ENCODE measurements around the gene UNC13B.
"Not testable (repeated sequence)": the region's sequence is repeated elsewhere in the genome, so short reads cannot be mapped to it uniquely, and the experiment has no call there.

The UNC13B gene

DNA sequence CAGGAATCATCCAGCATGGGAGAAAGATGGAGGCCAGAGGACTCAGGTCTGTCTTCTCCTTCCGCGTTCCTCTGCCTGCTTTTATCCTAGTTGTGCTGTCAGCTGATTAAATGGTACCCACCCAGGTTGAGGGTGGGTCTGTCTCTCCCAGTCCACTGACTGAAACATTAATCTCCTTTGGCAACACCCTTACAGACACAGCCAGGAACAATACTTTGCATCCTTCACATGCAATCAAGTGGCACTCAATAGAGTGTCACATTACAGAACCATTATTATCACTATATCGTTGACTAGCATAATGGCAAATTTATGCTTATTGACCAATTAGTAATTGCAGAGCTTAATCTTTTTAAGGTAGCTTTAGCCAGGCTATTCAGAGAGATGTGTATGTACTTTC lies 64.8 kb downstream of the UNC13B start:
- no peak for DNase-seq (ENCODE audit: low read depth, low spot score)

GRCh38 chr9:35227284-35227683 lies 65.5 kb downstream of the UNC13B start:
- no peak for DNase-seq (ENCODE audit: low read depth, low spot score)

DNA sequence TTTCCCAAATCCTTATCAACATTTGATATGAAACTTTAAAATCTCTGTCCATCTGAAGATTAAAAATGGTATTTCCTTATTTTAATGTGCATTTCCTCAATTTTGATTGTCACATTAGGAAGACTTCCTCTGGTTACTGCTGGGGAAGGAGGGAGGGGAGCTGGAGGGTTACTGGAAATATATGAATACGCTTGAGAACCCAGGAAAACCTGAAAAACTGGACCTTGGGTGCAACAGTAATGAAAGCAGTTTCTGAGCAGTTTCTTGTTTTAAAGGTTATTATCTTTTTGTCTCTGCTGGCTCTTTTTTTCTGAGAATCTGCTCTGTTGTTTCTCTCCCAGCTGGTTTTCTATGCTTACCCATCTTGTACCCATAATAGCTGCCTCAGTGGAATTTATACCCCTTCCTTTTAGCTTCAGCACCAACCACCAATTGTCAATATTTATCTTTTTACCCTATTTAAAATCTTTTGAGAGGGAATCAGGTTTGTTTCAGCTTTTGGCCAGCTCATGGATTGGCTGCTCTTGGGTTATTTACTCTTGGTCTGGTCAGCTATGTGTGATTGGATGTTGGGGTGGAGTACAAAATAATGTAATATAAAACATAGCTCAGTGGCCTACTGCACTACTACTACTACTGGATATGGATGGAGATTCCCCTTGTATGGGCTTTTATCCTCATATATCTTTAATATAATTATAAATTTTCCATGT lies 67.4 kb downstream of the UNC13B start:
- DNase-seq (ENCODE audit: low read depth, low spot score), result no peak

- DNase-seq (ENCODE audit: low read depth, low spot score), result no peak
Observed at GRCh38 chr9:35229779-35230143, 68.0 kb downstream of the UNC13B start.

GRCh38 chr9:35232867-35233544 lies 71.2 kb downstream of the UNC13B start:
- DNase-seq (ENCODE audit: low read depth, low spot score), result no peak

DNA sequence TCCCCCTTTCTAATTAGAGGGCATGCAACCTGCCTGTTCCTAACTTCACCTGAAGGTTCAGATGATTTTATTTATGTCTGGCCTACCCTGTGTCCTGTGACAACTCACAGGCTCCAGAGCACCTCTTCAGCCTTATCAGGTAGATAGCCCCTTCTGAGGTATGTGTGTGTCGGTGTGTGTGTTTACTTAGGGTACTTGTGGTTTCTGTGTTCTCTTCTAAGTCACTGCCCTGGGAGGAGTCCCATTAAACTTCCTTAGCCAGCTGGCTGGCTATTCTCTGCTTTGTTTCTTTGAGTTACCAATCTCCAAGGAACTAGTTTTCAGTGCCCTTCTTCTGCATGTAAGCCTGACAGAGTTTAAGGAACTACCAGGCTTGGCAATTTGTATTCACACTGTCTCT lies 74.9 kb downstream of the UNC13B start:
- DNase-seq (ENCODE audit: low read depth, low spot score), result no peak

GRCh38 chr9:35237311-35237710 lies 75.5 kb downstream of the UNC13B start:
- no peak for DNase-seq (ENCODE audit: low read depth, low spot score)

DNA sequence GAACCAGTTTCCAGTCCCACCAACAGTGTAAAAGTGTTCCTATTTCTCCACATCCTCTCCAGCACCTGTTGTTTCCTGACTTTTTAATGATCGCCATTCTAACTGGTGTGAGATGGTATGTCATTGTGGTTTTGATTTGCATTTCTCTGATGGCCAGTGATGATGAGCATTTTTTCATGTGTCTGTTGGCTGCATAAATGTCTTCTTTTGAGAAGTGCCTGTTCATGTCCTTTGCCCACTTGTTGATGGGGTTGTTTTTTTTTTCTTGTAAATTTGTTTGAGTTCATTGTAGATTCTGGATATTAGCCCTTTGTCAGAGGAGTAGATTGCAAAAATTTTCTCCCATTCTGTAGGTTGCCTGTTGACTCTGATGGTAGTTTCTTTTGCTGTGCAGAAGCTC lies 84.1 kb downstream of the UNC13B start:
- DNase-seq (ENCODE audit: low read depth, low spot score), result not testable (repeated sequence)

DNA sequence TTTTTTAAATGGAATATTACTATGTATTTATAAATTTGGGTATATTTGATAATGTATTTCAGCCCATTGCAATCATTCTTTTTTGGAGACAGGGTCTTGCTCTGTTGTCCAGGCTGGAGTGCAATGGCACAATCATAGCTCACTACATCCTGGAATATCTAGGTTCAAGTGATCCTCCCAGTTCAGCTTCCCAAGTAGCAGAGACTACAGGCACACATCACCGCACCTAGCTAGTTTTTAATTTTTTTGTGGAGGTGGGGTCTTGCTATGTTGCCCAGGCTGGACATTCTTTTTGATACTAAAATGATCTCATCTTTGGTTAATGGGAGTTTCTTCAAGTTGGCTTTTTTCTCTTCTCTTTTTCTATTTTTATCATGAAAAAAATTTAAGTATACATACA lies 91.3 kb downstream of the UNC13B start:
- DNase-seq (ENCODE audit: low read depth, low spot score), result no peak

DNA sequence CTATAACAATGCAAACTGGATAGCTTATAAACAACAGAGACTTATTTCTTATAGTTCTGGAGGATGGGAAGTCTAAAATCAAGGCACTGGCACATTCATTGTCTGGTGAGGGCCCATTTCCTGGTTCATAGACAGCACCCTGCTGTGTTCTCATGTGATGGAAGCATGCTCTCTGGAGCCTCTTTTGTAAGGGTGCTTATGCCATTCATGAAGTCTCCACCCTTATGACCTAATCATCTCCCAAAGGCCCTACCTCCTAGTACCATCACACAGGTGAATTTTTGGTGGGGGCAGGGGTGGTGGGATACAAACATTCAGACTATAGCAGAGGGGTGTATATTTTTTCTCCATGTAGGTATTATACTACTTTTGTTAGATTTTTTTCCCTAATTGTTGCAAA lies 92.4 kb downstream of the UNC13B start:
- no peak for DNase-seq (ENCODE audit: low read depth, low spot score)

GRCh38 chr9:35254984-35255857 lies 93.4 kb downstream of the UNC13B start:
- no peak for DNase-seq (ENCODE audit: low read depth, low spot score)

DNA sequence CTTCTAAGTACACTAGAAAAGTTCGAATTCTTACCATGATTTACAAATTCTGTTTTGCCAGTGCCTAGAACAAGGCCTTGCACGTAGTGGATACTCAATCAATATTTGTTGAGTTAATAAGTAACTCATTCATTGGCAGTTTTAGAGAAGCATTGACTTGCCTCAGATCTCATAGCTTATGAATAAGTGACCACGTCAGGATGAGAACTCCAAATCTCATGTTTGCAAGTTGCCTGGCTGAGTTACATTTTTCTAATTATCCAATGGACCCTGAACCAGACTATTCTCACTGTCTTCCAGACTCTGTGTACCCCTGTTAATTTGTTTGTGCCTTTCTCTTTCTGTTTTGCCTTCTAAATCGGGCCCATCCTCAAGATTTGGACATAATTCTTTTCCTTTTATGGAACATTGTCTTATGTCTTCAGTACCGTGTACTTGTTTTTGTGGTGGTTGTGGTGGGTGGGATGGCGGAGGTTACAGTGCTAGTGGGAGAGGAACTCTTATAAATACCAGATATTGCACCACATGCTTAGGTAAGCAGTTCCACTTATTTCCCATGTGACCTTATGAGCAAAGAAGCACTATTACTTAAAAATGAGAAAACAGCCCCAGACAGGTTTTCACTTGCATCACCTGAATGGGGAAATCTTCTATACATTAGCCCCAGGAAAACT lies 96.3 kb downstream of the UNC13B start:
- DNase-seq (ENCODE audit: low read depth, low spot score), result no peak

DNA sequence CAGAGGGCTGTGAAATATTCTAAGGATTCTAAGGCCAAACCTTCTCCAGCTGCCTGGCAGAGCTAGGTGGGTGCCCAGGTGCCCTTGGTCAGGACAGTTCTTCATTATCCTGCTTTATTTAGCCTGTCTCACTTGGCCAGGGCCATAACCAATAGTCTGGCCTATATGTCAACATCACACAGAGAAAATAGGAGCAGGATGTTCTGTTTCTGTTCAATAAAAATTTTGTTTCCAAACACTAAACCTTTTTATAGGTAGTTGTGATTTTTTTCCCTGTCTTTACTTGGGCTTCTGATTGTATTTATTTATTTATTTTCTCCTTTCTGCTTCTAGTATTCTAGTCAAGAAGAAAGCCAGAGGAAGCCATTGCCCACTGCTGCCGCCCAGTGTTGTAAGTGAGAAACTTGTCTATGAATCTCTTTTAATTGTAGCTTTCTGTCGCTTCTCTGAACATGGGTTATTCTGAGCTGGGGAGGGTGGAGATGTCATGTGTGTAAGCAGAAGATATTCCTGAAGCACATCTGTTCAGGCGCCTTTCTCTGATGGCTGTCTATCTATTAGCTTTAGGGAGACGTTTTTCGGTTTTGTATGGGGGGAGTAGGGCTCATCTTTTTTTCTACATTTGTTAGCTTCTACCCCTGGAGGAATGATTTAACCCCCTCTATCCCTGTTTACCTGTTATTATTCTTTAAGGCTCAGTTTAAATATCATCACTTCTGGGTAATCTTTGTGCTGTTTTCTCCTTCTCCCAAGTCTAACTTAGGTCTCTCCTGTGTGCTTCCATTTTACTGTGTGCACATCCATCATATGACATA lies 97.1 kb downstream of the UNC13B start:
- peak; percentile 17 for DNase-seq (ENCODE audit: low read depth, low spot score)

- no peak for DNase-seq (ENCODE audit: low read depth, low spot score)
Observed at GRCh38 chr9:35260186-35260585, 98.4 kb downstream of the UNC13B start.

DNA sequence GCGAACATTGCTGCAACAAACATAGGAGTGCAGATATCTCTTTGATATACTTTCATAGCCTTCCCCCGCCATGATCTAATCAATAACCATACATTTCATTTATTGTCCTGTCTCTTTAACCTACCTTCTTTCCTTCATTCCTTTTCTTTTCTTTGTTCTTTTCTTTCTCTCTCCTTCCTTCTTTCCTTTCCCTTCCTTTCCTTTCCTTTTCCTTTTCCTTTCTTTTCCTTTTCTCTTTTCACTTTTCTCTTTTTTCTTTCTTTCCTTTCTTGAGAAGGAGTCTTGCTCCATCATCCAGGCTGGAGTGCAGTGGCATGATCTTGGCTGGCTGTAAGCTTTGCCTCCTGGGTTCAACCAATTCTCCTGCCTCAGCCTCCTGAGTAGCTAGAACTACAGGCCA lies 100.3 kb downstream of the UNC13B start:
- no peak for DNase-seq (ENCODE audit: low read depth, low spot score)

GRCh38 chr9:35267710-35268109 lies 105.9 kb downstream of the UNC13B start:
- DNase-seq (ENCODE audit: low read depth, low spot score), result no peak

DNA sequence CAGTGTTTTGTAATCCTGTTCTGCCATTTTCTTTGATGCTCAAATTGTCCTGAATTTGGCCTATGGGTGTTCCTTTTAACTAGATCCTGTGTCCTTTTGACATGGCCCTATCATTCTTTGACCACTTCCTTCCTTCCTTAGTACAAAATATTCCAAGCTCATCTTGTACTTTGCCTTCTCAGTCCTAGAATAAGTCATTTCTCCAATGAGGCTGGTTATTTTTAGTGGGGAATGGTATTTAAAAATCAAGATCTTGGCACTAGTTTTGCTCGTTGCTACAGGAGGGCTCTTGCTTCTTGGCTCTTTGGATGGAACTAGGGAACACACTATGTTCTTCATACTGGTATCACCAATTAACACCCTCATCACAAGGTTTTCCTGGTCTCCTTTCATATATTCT lies 108.1 kb downstream of the UNC13B start:
- DNase-seq (ENCODE audit: low read depth, low spot score), result no peak

GRCh38 chr9:35271637-35272036 lies 109.8 kb downstream of the UNC13B start:
- DNase-seq (ENCODE audit: low read depth, low spot score), result no peak

DNA sequence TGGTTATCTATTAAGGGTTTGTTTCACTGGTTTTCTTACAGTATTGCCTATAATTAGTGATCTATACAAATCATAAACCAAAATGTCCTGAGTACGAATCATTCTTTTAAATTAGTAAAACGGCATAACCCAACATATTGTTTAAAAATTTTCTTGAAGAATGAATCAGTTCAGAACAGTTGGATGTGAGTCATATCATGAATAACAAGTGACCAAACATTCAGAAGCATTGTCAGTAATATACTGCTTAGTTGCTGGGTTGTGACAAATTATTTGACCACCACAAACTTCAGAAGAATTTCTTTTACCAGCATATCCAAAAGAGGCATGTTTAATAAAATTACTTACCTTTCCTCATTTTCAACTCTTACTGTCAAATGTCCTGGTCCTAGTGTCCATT lies 111.2 kb downstream of the UNC13B start:
- no peak for DNase-seq (ENCODE audit: low read depth, low spot score)

- DNase-seq (ENCODE audit: low read depth, low spot score), result no peak
Observed at GRCh38 chr9:35273591-35273990, 111.8 kb downstream of the UNC13B start.

DNA sequence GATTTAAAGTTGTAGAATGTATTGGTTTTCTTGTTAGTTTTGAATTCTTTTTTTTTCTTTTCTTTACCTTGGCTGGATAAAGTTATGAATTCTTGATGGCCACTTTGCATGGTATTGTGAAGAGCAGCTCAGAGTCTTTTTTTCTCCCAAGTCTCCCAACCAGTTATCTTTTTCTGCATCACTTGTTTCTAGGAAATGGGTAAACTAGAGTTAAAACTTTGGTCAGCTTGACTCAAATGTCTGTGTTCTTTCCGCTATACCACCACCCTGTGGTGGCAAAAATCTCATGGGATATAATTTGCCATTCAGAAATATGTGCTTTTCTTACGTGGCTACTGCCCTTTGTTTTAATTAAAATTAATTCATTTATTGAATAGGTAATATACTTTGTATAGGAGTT lies 113.2 kb downstream of the UNC13B start:
- no peak for DNase-seq (ENCODE audit: low read depth, low spot score)

Data from iPS DF 19.7 (cell line).